ENCODE measurements around the gene RAD51B.
A peak's percentile ranks its signal among the peaks of the same experiment; 100 is the strongest.

Gene RAD51B

DNA sequence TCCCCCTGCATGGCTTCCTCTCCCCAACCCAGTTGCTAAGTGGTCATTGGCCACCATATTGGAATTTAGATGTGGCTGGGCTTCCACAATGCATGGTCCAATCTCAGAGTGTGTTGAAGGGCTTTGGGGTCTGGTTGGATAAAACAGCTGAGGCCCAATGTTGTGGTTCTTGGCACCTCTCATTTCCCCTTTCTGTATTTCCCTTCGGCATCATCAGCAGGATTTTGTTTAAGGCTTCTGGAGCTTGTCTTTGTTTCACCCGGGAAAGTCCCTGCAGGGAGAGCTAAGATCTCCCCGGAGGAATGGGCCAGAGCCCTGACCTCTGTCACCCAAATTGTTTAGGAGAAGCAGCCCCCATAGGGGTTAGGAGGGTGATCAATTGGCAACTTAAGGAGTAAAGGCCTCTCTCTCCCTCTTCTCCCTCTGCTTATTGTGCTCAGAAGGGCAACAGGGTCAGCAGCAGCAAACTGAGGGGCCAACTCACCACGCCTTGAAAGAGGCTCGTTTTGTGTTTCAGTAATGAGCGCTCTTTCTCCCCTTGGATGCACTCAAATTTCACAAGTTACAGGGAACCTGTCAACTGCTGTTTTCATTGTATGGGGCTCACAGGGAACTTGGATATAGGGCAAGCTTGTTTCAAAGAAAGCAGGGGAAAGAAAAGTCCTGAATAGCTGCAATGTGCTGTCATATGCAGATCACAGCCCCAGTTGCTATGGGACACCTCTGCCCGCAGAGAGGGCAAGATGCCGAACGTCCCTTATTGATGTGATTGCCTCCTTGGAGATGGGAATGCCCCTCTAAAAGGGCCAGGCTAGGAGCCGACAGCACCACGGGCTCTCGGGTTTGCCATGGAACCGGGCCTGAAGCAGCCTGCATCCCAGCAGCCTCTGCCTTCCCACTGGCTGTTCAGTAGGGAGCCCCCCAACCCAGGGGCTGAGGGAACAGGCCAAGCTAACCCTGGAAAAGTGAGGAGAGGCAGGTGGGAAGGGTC, 749.6 kb downstream of the RAD51B start:
- FAIRE-seq (no peak), DNase-seq (ENCODE audit: insufficient read length, low spot score) (no peak)
- TF ChIP-seq SPI1 (IDR thresholded peaks at IDR 0.05; ENCODE audit: low read depth, low read length) = peak; percentile 69
- TF ChIP-seq TAF1 (IDR thresholded peaks at IDR 0.05; ENCODE audit: low read depth, low read length) = no peak
- TF ChIP-seq POLR2AphosphoS5 (IDR thresholded peaks at IDR 0.05; ENCODE audit: low read depth, low read length) = no peak
- no peak for TF ChIP-seq POU2F2 (IDR thresholded peaks at IDR 0.05; ENCODE audit: low read depth, low read length)
- no peak for TF ChIP-seq POLR2A (IDR thresholded peaks at IDR 0.05; ENCODE audit: low read depth, low read length)

DNA sequence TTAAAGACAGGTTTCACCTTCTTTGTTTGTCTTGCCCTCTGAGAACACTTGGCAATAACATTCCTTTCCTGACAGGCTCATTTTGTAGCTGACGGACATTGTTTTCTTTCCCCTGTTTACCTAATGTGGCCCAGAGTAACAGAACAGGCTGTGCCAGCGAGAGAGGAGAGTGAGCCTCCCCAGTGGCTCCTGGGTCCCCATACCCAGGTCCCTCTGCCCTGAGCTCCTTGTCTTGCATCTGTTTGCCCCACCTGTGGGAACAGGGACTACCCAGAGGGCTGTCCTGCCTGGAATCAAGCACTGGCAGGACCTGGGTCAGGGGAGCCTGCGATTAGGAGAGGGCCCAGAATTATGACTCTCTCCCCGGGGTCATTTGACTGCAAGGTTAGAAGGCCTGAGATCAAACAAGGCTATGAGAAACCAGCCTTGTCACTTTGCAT, 750.4 kb downstream of the RAD51B start:
- FAIRE-seq (no peak), DNase-seq (ENCODE audit: insufficient read length, low spot score) (no peak)
- TF ChIP-seq PAX5 (IDR thresholded peaks at IDR 0.05; ENCODE audit: insufficient read depth, low read length, severe bottlenecking) (no peak), POU2F2 (IDR thresholded peaks at IDR 0.05; ENCODE audit: low read depth, low read length) (no peak), SPI1 (IDR thresholded peaks at IDR 0.05; ENCODE audit: low read depth, low read length) (no peak), TAF1 (IDR thresholded peaks at IDR 0.05; ENCODE audit: low read depth, low read length) (no peak), POLR2A (IDR thresholded peaks at IDR 0.05; ENCODE audit: low read depth, low read length) (no peak), POLR2AphosphoS5 (IDR thresholded peaks at IDR 0.05; ENCODE audit: low read depth, low read length) (no peak)

DNA sequence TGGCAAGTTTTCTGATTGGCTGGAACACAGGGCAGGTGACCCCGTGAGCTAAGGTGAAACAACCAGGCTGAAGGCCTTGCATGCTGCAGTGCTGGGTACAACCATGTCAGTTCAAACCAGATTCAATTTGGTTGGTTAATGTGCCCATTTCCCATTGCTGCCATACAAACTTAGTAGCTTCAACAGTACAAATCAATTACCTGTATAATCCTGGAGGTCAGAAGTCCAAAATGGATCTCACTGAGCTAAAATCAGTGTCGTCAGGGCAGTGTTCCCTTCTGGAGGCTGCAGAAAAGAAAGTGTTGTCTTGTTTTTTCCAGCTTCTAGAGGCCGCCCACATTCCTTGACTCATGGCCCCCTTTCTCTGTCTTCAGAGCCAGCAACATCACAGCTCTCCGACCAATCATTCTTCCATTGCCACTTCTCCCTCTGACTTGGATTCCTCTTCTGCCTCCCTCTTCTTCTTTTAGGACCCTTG, 751.6 kb downstream of the RAD51B start:
- FAIRE-seq (no peak), DNase-seq (ENCODE audit: insufficient read length, low spot score) (no peak)
- TF ChIP-seq POLR2A (IDR thresholded peaks at IDR 0.05; ENCODE audit: low read depth, low read length) = no peak
- no peak for TF ChIP-seq POU2F2 (IDR thresholded peaks at IDR 0.05; ENCODE audit: low read depth, low read length)

DNA sequence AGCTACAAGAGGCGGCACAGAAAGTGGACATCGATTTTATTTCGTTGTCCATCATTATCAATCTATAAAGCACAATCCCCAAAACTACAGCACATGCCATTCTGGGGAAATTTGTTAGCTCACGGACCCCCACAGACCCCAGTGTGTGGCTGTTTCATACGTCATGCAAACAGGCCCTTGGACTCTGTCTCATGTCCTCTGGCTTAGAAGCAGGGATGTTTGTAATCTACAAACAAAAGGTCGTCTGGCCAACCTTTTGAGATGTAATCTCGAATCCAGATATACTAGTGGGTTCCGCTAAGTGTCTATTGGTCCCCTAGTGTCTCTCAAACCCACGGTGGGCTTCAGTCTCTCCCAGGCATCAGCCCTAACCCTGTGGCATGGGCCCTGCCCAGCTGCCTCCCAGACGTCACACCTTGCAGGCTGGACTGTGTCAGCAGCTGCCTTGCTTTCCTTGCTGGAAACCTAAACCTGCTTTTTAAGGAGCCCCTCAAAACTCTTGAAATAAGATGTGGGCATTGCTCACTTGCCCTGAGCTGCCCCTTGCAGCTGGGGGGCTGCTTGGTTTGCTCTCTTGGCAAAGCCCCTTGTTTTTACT, 752.4 kb downstream of the RAD51B start:
- TF ChIP-seq POU2F2 (IDR thresholded peaks at IDR 0.05; ENCODE audit: low read depth, low read length) (no peak), POLR2AphosphoS5 (IDR thresholded peaks at IDR 0.05; ENCODE audit: low read depth, low read length) (no peak), POLR2A (IDR thresholded peaks at IDR 0.05; ENCODE audit: low read depth, low read length) (no peak), TAF1 (IDR thresholded peaks at IDR 0.05; ENCODE audit: low read depth, low read length) (no peak), SPI1 (IDR thresholded peaks at IDR 0.05; ENCODE audit: low read depth, low read length) (no peak), PAX5 (IDR thresholded peaks at IDR 0.05; ENCODE audit: insufficient read depth, low read length, severe bottlenecking) (no peak)
- FAIRE-seq (no peak), DNase-seq (ENCODE audit: insufficient read length, low spot score) (no peak)

DNA sequence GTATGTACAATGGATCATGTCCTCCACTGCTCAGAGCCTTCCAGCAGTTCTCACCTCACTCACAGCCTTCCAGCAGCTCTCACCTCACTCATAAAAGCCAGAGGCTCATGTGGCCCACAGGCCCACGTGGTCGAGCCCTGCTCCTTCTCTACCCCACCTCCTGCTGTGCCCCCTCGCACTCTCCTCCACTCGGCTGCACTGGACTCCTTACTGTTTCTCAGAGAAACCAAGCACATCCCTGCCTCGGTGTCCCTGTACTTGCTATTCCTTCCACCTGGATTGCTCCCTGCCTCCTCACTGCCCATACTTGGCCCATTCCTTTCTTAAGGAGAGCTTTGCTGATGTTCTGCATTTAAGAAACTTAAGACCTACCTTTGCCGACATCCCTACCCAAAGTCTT, 753.5 kb downstream of the RAD51B start:
- DNase-seq (ENCODE audit: insufficient read length, low spot score) = no peak
- TF ChIP-seq POU2F2 (IDR thresholded peaks at IDR 0.05; ENCODE audit: low read depth, low read length) = no peak
- no peak for FAIRE-seq

DNA sequence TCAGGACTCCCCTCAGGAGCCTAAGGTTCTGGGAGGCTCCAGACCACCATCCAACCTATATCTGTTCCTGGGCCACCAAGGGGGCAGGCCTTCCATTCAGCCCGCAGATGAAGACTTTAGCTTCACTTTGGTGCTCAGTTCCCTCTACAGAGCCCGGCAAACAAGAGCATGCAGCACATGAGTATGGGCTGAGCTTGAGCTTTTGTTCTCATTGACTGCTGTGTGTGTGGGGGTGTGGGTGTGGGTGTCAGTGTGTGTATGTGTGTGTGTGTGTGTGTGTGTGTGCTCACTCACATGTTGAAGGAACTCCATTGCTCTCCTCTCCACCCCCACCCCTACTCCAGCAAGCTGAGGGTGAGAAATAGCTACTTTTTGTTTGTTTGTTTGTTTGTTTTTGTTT, 754.1 kb downstream of the RAD51B start:
- TF ChIP-seq PAX5 (IDR thresholded peaks at IDR 0.05; ENCODE audit: insufficient read depth, low read length, severe bottlenecking) = no peak
- TF ChIP-seq POLR2AphosphoS5 (IDR thresholded peaks at IDR 0.05; ENCODE audit: low read depth, low read length) = no peak
- no peak for TF ChIP-seq TAF1 (IDR thresholded peaks at IDR 0.05; ENCODE audit: low read depth, low read length)
- no peak for TF ChIP-seq SPI1 (IDR thresholded peaks at IDR 0.05; ENCODE audit: low read depth, low read length)
- no peak for TF ChIP-seq POLR2A (IDR thresholded peaks at IDR 0.05; ENCODE audit: low read depth, low read length)
- TF ChIP-seq POU2F2 (IDR thresholded peaks at IDR 0.05; ENCODE audit: low read depth, low read length) = no peak
- FAIRE-seq (no peak), DNase-seq (ENCODE audit: insufficient read length, low spot score) (no peak)

DNA sequence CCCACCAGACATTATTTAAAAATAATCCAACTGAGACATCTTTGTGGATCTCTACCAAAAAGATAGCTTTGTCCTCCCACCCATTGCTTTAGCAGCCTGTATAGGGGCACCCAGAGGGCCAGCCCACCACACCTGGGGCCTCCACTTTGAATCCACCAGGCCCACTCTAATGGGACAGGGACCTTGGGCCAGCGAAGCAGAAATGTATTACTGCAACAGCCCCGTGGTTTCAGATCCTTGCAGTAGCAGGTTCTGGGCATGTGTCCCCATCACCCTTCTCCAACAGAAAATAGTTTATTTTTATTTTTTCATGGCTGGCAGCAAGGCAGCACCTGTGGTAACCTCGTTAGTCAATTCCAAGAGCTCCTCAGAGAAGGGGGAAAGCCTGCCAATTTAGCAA, 754.9 kb downstream of the RAD51B start:
- no peak for TF ChIP-seq TAF1 (IDR thresholded peaks at IDR 0.05; ENCODE audit: low read depth, low read length)
- TF ChIP-seq PAX5 (IDR thresholded peaks at IDR 0.05; ENCODE audit: insufficient read depth, low read length, severe bottlenecking) = no peak
- TF ChIP-seq POLR2A (IDR thresholded peaks at IDR 0.05; ENCODE audit: low read depth, low read length) = no peak
- TF ChIP-seq POU2F2 (IDR thresholded peaks at IDR 0.05; ENCODE audit: low read depth, low read length) = no peak
- no peak for TF ChIP-seq SPI1 (IDR thresholded peaks at IDR 0.05; ENCODE audit: low read depth, low read length)
- TF ChIP-seq POLR2AphosphoS5 (IDR thresholded peaks at IDR 0.05; ENCODE audit: low read depth, low read length) = no peak
- DNase-seq (ENCODE audit: insufficient read length, low spot score) (no peak), FAIRE-seq (no peak)

DNA sequence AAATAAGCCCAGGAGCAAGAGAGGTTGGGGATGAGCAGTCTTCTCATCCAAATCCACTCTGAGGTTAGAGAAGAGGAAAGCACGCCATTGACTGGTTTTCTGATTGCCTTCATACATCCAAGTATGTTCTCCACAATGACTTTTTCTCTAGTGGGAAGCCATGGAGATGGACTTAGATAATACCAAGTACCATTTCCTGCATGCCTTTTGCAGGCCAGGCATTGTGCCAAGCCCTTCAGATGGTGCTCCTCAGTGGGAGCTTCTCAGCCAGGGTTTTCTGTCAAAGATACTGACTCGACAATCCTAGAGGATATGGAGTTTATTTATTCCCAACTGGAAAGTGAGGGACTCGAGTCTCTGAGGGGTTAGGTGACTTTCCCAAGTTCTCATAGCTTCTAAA, 755.3 kb downstream of the RAD51B start:
- no peak for FAIRE-seq
- no peak for TF ChIP-seq PAX5 (IDR thresholded peaks at IDR 0.05; ENCODE audit: insufficient read depth, low read length, severe bottlenecking)
- no peak for TF ChIP-seq POLR2A (IDR thresholded peaks at IDR 0.05; ENCODE audit: low read depth, low read length)
- no peak for TF ChIP-seq POU2F2 (IDR thresholded peaks at IDR 0.05; ENCODE audit: low read depth, low read length)
- DNase-seq (ENCODE audit: insufficient read length, low spot score) = no peak

DNA sequence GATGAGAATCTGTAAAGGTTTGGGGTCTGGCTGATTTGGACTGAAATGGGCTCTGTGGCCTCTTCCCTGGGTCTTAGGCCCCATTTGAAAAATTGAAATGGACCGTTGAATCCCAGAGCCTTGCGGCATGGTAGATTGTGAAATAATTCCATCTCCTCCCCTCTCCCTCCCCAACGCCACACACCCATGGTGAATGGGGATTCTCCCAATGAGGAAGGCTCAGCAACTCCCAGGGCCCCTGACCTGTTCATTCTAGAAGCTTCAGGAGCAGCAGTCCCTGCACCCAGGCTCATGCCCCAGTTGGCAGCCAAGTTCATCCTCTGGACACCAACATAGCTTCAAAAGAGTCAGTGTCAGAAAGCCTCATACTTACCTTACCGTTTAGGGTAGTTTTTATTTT, 755.8 kb downstream of the RAD51B start:
- TF ChIP-seq SPI1 (IDR thresholded peaks at IDR 0.05; ENCODE audit: low read depth, low read length) (no peak), POU2F2 (IDR thresholded peaks at IDR 0.05; ENCODE audit: low read depth, low read length) (no peak), POLR2AphosphoS5 (IDR thresholded peaks at IDR 0.05; ENCODE audit: low read depth, low read length) (no peak), PAX5 (IDR thresholded peaks at IDR 0.05; ENCODE audit: insufficient read depth, low read length, severe bottlenecking) (no peak), POLR2A (IDR thresholded peaks at IDR 0.05; ENCODE audit: low read depth, low read length) (no peak), TAF1 (IDR thresholded peaks at IDR 0.05; ENCODE audit: low read depth, low read length) (no peak)
- no peak for DNase-seq (ENCODE audit: insufficient read length, low spot score)
- FAIRE-seq = no peak

DNA sequence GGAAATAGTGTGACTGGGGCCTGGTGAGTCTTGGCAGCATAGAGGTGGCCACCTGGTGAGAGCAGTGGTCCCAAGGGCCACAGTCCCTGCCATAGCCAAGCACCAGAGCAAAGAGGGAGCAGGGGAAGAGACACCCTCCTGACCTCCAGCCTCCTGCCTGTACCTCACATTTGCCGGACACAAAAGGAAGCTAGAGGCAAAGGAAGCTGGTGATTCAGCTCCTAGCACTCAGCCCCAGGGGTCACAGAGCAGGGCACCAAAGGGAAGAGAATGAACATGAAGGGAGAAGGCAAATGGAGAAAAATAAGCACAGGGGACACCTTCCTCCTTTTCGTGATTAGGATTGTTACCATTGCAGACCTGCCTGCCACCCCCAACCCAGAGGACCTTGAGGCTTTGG, 756.5 kb downstream of the RAD51B start:
- no peak for DNase-seq (ENCODE audit: insufficient read length, low spot score)
- no peak for TF ChIP-seq SPI1 (IDR thresholded peaks at IDR 0.05; ENCODE audit: low read depth, low read length)
- TF ChIP-seq TAF1 (IDR thresholded peaks at IDR 0.05; ENCODE audit: low read depth, low read length) = no peak
- TF ChIP-seq POU2F2 (IDR thresholded peaks at IDR 0.05; ENCODE audit: low read depth, low read length) = no peak
- TF ChIP-seq POLR2A (IDR thresholded peaks at IDR 0.05; ENCODE audit: low read depth, low read length) = no peak
- no peak for TF ChIP-seq POLR2AphosphoS5 (IDR thresholded peaks at IDR 0.05; ENCODE audit: low read depth, low read length)
- TF ChIP-seq PAX5 (IDR thresholded peaks at IDR 0.05; ENCODE audit: insufficient read depth, low read length, severe bottlenecking) = no peak
- FAIRE-seq = no peak

Data from GM12891 (cell line).